Stimulated activated CD4-positive, alpha-beta T cell treated with anti-CD3 and anti-CD28 coated beads, Interleukin-4, amount 100 ng/mL, for 48 hours (primary cell): Measurements from ENCODE around the gene GRAP.

Experiments used
- DNase-seq, 2 donors: peaks; one replicate each; pipeline ENCODE4 v3.0.0-alpha.2; 2020; ENCODE audit warnings: low read depth in 2 of 2

Gene GRAP

DNA sequence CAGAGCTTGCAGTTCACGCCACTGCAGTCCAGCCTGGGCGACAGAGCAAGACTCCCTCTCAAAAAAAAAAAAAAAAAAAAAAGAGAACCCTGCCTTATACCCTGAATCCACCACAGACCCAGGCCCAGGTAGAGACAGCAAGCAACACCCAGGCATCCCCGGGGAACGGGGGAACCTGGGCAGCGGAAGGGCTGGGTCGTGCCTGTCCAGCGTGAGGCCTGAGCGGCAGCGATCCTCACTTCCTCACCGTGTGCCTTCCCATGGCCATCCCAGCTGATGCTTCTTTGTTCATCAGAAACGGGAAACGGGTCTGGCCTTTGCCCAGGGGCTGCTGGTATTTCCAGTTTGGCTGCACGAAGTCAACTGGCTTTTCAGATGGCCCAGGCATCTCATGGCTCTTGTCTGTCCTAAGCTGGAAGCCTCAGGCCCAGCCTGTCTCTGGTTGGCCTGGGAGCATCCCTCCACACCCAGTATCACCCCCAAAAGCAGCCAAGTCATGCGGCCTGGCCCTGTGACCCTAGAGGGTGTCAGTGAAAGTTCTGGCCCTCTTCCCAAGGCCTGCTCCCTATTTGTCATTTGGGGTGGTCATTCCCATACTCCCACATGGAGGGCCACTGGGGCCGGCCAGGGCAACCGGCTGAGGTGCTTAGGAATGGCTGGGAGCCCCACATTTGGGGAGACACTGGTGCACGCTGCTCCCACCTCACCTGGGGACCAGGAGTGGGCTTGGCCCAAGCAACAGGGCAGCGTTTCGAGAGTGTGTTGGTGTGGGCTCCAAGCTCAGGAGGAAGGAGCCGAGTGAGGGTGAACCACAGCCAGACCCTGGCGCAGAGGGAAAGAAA, 62.3 kb downstream of the GRAP start:
- DNase-seq, result no peak

DNA sequence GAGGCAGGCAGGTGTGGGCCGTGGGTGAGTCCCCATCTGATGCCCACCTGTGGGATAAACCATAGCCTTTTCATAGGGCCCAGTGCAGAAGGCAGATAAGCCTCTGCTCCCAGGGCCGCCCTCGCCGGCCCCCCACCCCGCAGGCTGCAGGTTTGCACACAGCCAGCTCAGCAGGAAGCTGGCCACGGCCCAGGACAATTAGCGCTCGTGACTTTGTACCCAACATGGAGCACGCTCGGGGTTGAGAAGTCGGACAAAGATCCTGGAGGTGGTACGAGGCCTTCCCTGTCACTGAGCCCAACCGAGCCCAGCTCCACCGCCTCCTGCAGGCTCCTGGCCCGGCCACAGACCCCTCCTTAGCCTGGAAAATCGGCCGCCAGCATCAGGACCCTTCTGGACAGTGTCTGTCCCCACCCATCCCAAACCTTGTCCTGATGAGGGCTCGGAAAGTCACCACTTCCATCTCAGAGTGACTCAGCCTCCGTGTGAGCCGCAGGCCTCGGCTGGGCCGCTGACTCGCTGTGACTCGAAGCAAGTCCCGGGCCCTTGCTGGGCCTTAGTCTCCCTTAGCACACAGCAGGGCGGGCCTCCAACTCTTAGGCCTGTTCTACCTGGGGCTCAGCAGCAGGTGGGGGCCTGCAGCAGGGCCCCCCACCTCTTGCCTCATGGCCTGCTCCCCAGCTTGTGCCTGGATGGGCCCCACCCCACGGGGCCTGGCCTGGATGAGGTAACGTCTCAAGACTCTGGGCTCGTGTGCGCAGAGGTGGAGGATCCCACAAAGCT, 64.9 kb downstream of the GRAP start:
- no peak for DNase-seq

DNA sequence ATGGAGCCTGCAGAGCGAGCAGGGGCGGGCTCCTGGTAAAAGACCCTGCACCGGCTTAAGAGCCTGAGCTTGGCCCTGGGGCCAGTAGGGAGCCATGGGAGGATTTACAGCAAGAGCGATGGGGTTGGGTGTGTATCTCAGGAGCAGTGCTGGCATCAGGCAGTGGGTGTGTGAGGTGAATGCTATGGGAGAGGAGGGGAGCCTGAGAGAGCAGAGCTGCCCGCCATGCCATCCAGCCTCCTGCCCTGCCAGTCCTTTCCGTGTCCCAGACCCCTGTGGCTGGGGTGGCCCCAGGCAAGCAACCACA, 65.5 kb downstream of the GRAP start:
- no peak for DNase-seq

DNA sequence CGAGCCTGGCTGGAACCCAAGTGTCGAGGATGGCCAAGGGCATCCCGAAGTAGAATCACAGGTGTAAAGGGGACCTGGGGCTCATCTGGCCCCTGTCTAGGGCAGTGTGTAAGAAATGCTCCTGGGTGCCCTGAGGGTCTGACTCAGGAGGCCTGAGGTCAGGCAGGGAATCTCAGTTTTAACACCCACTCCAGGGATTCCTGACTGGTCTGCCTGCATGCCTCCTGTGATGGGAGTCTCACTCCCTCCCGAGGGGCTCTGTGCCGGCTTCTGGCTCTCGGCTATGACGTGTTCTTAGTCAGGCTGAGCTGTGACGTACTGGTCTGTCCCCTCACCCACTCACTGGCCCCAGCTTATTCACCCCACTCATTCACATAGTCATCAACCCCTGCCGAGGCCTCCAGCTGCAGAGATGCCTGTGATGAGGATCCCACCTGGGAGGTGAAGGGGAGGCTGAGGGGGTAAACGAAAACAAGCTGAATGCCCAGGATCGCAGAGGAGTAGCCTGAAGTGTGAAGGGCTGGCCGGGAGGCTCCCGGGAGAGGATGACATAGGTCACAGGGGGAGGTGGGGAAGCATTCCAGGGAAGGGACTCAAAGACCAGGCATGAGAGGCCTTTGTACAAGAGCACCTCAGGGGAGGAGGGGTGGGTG, 65.9 kb downstream of the GRAP start:
- no peak for DNase-seq

DNA sequence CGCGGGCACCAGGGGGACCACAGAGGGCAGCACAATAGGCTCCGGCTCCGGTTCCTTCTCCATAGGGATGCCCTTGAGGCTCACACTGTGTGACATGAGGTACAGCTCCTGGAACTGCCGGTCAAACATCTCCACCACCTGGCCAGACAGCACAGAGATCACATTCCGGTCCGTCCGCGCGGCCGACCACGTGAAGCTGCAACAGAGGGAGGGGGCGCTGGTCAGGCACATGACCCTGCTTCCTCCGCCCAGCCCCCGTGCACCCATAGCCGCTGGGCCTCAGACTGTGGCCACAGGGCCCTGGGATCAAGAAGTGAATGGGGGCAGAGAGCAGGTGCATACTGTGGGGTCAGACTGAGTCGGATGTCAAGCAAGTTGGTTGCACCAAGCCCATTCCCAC, 68.1 kb downstream of the GRAP start:
- DNase-seq, result no peak

DNA sequence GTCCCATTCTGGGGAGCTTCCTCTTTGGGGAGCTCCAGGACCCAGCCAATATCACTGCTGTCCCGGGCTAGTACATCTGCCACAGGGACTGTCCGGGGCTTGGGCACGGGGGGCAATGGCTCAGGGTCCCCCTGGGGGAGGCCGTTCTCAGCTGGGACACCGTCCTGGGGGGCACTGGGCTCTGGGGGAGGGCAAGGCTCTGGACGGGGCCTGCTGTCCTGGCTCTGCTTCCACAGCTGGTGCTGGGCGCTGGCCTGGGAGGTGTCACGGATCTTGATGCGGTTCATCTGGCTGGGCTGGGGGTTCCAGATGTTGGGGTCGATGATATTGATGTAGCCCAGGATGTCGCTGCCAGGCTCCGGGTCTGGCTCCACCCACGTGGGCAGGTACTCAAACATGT, 68.7 kb downstream of the GRAP start:
- no peak for DNase-seq

DNA sequence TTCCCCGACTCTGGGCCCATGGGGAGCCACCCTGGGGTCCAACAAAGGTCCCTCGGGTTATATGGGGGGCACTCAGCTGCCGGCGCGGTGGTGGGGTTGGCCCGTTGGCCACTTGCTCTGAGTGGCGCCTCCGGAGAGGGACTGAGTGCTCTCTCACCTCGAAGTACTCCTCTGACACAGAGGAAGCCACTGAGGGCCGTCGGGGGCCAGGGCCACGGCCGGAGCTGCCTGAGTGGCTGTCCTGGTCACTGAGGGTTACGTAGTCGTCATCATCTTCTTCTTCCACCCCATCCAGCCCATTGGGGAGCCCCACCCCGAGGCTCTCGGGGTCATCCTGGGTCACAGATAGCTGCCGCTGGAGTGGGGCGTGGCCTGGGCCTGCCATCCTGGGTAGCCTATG, 69.1 kb downstream of the GRAP start:
- no peak for DNase-seq

DNA sequence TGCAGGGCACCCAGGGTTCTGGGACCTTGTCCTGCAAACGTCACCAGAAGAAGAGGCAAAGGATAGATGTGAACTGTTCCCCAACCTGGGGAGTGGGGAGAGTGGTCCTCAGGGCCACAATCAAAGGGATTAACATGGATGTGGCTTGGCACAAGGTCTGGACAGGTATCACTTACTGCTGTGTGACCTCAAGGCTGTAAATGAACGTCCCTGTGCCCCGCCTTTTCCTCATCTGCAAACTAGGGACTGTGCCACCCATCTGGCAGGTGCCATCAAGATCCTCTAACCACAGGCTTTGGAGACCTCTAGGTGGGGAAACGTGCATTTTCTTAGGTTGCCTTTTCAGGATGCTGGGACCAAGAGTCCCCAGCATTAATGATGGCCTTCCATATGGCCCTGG, 69.7 kb downstream of the GRAP start:
- no peak for DNase-seq

DNA sequence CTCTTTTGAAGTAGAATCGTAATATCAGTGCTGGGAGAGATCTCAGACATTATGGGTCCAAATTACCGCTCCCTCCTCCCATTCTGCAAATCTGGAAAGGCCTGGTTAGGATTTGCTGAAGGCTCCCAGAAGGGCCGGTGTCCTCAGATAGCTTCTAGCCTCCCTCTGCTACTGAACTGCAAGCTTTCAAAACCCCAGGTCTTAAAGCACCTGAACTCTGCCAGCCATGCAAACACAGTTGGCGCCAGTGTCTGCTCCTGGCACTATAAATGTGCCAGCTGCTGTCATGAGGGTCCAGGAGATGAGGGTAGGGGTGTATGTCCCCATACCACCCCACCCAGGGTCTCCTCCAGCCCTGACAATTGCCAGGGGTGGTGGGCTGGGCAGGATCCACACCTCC, 70.6 kb downstream of the GRAP start:
- DNase-seq, result no peak

DNA sequence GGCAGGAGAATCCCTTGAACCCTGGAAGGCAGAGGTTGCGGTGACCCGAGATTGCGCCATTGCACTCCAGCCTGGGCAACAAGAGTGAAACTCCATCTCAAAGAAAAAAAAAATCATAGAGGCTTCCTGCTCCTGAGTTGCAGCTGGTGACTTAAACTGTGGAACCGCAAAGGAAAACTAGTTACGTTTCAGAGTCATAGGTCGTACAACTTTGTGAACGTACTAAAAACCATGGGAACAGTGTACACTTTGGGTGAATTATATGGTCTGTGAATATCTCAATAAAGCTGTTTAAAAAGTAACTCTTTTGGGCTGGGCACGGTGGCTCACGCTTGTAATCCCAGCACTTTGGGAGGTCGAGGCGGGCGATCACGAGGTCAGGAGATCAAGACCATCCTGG, 71.2 kb downstream of the GRAP start:
- DNase-seq, result no peak

DNA sequence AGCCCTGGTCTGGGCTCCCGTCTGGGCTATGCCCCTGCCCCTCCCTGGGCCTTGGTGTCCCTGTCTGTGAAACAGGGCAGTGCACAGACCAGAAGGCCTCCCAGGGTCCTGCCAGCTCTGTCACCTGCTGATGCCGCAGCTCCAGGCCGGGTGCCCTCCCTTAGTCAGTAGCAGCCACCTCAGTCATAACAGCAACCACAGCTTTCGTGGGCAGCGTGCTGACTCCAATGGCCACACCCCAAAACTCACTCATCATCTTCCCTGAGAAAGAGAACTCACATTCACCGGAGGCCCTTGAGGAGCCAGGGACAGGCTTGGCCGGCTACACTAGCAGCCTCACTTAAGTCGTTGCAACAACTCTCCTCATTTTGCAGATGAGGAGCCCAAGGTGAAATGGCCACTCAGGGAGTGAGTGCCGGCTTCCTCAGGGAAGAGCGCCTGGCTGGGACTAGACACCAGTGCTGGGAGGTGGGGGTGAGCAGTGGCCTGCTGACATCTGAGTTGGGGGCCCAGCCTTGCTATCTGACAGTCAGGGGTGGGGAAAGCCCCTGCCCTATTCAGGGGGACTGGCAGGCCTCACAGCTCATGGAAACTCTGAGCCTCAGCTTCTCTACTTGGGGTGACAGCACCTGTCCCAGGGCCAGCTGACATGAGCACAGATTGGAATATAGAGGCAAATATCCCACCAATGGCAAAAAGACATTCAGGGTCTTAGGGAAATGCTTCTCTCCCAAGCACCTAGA, 72.2 kb downstream of the GRAP start:
- peak; percentile 35 to 42 for DNase-seq

DNA sequence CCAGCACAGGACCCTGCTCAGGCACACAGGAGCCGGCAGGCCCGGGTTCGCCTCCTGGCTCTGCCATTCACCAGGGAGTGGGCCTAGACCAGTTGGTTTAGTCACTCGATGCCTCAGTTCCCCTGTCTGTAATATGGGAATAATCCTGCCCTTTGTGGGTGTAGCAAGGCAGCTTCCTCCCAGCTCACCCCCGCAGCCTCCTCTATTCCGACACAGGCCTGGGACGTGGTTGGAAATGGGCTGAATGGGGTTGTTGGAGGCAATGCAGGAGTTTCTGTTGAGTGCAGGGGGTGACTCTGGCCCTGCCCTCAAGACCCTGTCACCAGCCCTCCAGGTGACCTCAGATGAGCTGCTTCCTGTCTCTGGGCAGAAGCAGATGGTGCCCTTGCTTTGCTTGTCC, 75.0 kb downstream of the GRAP start:
- DNase-seq, result no peak
